Right lobe of liver (tissue), 6 donors: Measurements from ENCODE around the gene HMGCL. TPM values are rescaled to one million over a fixed set of nuclear protein-coding genes. Genes with fewer than 3 reads are reported as not detected.

ENCODE experiments used
- ATAC-seq, 4 donors: fragments of 200-7000 bp; cut with Tn5 transposase; one replicate each; pipeline ENCODE4 v1.9.1; 2020; ENCODE audit warnings: mild to moderate bottlenecking in 4 of 4, moderate library complexity in 4 of 4
- DNase-seq, 3 donors: peaks; one replicate each; pipeline ENCODE4 v3.0.0-alpha.2; 2020
- H3K27ac ChIP-seq, 3 donors: fragments of 200-600 bp; one replicate each; pipeline ENCODE4 v1.8.0; 2022
- H3K27me3 ChIP-seq, 2 donors: fragments of 200-600 bp; one replicate each; pipeline ENCODE4 v1.8.0; 2022
- H3K36me3 ChIP-seq, 4 donors: fragments of 200-600 bp; sonication (generic) in 1 of 4; one replicate each; pipeline versions ENCODE4 v1.5.1 to v1.8.0; 2017 to 2022; ENCODE audit warnings: control low read depth in 1 of 4
- H3K4me1 ChIP-seq, 4 donors: fragments of 200-600 bp; sonication (generic) in 1 of 4; one replicate each; pipeline versions ENCODE4 v1.5.1 to v1.8.0; 2017 to 2022; ENCODE audit warnings: control low read depth in 1 of 4
- H3K4me3 ChIP-seq, 3 donors: fragments of 200-600 bp; one replicate each; pipeline ENCODE4 v1.8.0; 2022
- H3K9me3 ChIP-seq, 4 donors: fragments of 200-600 bp; sonication (generic) in 1 of 4; one replicate each; pipeline versions ENCODE4 v1.5.1 to v1.8.0; 2017 to 2022; ENCODE audit warnings: control low read depth in 1 of 4
- POLR2A ChIP-seq: fragments of 450-650 bp; IDR thresholded peaks from one replicate; pipeline ENCODE4 v1.6.1; 2017; ENCODE audit warnings: antibody characterized with exemption, mild to moderate bottlenecking
- WGBS: methylation state at CpG from one replicate; pipeline ENCODE4 v1.1.6; 2018; ENCODE audit warnings: low coverage, low lambda C conversion rate; ENCODE audit not compliant: insufficient coverage; ENCODE audit errors: missing lambda C conversion rate; 5-methylcytosine and 5-hydroxymethylcytosine counted together
- intact Hi-C, 2 donors: fragments of 100-400 bp; cut with DNase I; formaldehyde crosslinking; loops; one replicate each; pipeline versions ENCODE4 v1.11.2 to v1.14.1; 2022
- total RNA-seq, 6 experiments: library from RNA; depleted of rRNA in 2 of 6; stranded (reverse); fragments of >200 nt in 2 of 6; fragmentation: NEBNext Ultra II Directional in 3 of 6; extraction: Animal tissue kit (Norgen Biotek cat#: 25700) in 3 of 6; gene quantifications; one replicate each; pipeline versions ENCODE4 v1.1.0 to v1.2.4, GENCODE V29; 2016 to 2023
- TF ChIP-seq, protein P1 (sequence below), 4 donors: fragments of 200-600 bp in 3 of 4; fragments of 450-650 bp in 1 of 4; IDR thresholded peaks; one replicate each; pipeline versions ENCODE4 v1.5.1 to v1.8.0; 2016 to 2022; ENCODE audit warnings: antibody characterized with exemption in 4 of 4, mild to moderate bottlenecking in 2 of 4
- donor health status: DM: no; HTN: yes; CAD: no.
- donor health status: DM: no; HTN: no; CAD: no.
- donor health status: DM: no; HTN: no; CAD: no.
- donor health status: DM: no; HTN: yes; CAD: no.
- donor health status: DM: no; HTN: yes; CAD: no.

Gene HMGCL
- total RNA-seq, 6 experiments from 2014 or later: 143 to 178 (median 160) TPM

DNA sequence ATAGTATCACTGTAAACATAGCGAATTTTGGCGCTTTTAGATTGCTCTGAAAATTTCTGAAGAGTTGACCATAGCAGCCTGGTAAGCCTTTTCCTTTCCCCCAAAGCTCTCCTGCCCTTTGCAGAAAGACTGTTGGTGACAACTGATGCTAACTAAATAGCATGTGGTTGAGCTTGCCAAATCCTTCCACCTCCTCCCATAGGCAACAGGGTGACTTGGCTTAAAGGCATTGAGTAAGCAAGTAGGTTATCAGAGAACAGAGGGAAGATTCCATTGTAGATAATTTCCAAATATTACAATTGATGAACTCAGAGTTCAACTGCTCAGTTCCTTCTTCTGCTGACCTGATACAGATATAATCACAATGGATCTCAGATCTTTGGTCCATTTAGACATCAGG, 19.9 kb upstream of the HMGCL start:
- ATAC-seq (no peak), DNase-seq (no peak)
- H3K36me3 ChIP-seq: peaks cover 0 to 27% (median 7%) of the 10 kb centered on the region in 4 donors
- intact Hi-C loops: no loop called here
- H3K9me3 ChIP-seq: no peaks in the 10 kb centered on the region
- H3K4me3 ChIP-seq: no peak overlapping the region
- H3K4me1 ChIP-seq: no peaks in the 10 kb centered on the region
- TF ChIP-seq POLR2A: no peak
- TF ChIP-seq, protein P1, sequence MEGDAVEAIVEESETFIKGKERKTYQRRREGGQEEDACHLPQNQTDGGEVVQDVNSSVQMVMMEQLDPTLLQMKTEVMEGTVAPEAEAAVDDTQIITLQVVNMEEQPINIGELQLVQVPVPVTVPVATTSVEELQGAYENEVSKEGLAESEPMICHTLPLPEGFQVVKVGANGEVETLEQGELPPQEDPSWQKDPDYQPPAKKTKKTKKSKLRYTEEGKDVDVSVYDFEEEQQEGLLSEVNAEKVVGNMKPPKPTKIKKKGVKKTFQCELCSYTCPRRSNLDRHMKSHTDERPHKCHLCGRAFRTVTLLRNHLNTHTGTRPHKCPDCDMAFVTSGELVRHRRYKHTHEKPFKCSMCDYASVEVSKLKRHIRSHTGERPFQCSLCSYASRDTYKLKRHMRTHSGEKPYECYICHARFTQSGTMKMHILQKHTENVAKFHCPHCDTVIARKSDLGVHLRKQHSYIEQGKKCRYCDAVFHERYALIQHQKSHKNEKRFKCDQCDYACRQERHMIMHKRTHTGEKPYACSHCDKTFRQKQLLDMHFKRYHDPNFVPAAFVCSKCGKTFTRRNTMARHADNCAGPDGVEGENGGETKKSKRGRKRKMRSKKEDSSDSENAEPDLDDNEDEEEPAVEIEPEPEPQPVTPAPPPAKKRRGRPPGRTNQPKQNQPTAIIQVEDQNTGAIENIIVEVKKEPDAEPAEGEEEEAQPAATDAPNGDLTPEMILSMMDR (IDR thresholded peaks at IDR 0.05): no peak
- H3K27ac ChIP-seq: no peak overlapping the region
- no peaks in the 10 kb centered on the region for H3K27me3 ChIP-seq
- 100% methylated on average over 2 of the region's 2 CpGs for WGBS

GRCh38 chr1:23843644-23844043, 18.4 kb upstream of the HMGCL start:
- intact Hi-C loops: no loop called here
- 78% methylated on average over 4 of the region's 5 CpGs for WGBS

DNA sequence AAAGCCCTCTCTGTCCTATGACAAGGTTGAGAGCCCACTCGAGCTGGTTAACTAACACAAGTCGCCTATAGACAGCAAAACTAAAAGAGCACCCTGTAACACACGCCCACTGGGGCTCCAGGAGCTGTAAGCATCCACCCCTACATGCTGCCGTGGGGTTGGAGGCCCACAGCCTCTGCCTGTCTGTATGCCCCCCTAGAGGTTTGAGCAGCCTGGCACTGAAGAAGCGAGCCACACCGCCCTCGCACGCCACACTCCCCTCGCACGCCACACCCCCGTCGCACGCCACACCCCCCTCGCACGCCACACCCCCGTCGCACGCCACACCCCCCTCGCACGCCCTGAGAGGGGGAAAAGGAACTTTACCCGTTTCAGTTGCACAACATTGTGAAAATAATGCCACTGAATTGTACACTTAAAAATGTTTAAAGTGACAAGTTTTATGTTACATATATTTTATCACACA, 13.2 kb upstream of the HMGCL start:
- intact Hi-C loops: no loop called here
- peak; percentile 17 for TF ChIP-seq POLR2A
- TF ChIP-seq, protein P1 (IDR thresholded peaks at IDR 0.05): no peak
- H3K9me3 ChIP-seq: no peaks in the 10 kb centered on the region
- peaks cover 0 to 6% (median 0%) of the 10 kb centered on the region in 4 donors for H3K4me1 ChIP-seq
- peak overlapping the region; percentile 18 to 47 (median 36) for H3K4me3 ChIP-seq
- ATAC-seq (peak; percentile 98 to 100 (median 99)), DNase-seq (peak; percentile 83 to 85 (median 84))
- H3K36me3 ChIP-seq: no peaks in the 10 kb centered on the region
- WGBS: 0% methylated on average over 21 of the region's 21 CpGs
- no peaks in the 10 kb centered on the region for H3K27me3 ChIP-seq
- peak overlapping the region in 2 of 3 donors; percentile 33 to 50 for H3K27ac ChIP-seq

More at GRCh38 chr1:23843644-23844043, 18.4 kb upstream of the HMGCL start:
- DNase-seq (no peak), ATAC-seq (no peak)
- TF ChIP-seq POLR2A: no peak
- TF ChIP-seq, protein P1 (IDR thresholded peaks at IDR 0.05): no peak
- no peaks in the 10 kb centered on the region for H3K4me1 ChIP-seq
- H3K27me3 ChIP-seq: no peaks in the 10 kb centered on the region
- no peak overlapping the region for H3K27ac ChIP-seq
- H3K9me3 ChIP-seq: no peaks in the 10 kb centered on the region
- peaks cover 0 to 26% (median 7%) of the 10 kb centered on the region in 4 donors for H3K36me3 ChIP-seq
- H3K4me3 ChIP-seq: no peak overlapping the region

DNA sequence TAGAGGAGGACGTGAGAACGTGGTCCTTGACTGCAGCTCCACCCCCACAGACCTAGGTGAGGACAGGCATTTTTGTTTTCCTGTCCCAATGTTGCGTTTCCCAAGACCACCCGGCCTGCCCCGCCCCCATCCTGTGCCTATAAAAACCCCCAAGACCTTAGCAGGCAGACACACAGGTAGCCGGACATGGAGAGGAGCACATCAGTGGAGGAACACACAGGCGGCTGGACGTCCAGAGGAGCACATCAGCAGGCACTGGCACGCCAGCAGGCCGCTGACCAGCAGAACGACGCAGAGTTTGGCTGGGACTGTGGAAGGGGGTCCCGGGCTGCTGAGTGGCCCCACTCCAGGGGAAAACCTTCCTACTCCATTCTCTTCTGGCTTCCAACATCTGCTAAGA, 12.7 kb upstream of the HMGCL start:
- Histone ChIP-seq H3K27ac (no peak overlapping the region), H3K36me3 (no peaks in the 10 kb centered on the region), H3K4me1 (peaks cover 0 to 6% (median 0%) of the 10 kb centered on the region in 4 donors), H3K4me3 (peak overlapping the region in 2 of 3 donors; percentile 18 to 47), H3K9me3 (no peaks in the 10 kb centered on the region), H3K27me3 (no peaks in the 10 kb centered on the region)
- DNase-seq (no peak), ATAC-seq (peak; percentile 14 to 24 (median 21))
- no peak for TF ChIP-seq POLR2A
- TF ChIP-seq, protein P1 (IDR thresholded peaks at IDR 0.05): no peak
- intact Hi-C loops: no loop called here
- 23% methylated on average over 5 of the region's 13 CpGs for WGBS
